ENCODE results near the gene ZYX.
"Not testable (repeated sequence)": the region's sequence is repeated elsewhere in the genome, so short reads cannot be mapped to it uniquely, and the experiment has no call there.

ZYX gene

GRCh38 chr7:143408686-143409561, 27.8 kb downstream of the ZYX start, which contains the start of gene EPHA1:
Gene EPHA1, minus strand, starts transcription at chr7:143408856. Its CDS starts 51 bp downstream, at chr7:143408805.
- no peak for FAIRE-seq
- peak; percentile 21 for TF ChIP-seq CTCF (IDR thresholded peaks at IDR 0.05; ENCODE audit: insufficient read depth, missing control alignments)
- no peak for DNase-seq (ENCODE audit: insufficient read length, low spot score)

DNA sequence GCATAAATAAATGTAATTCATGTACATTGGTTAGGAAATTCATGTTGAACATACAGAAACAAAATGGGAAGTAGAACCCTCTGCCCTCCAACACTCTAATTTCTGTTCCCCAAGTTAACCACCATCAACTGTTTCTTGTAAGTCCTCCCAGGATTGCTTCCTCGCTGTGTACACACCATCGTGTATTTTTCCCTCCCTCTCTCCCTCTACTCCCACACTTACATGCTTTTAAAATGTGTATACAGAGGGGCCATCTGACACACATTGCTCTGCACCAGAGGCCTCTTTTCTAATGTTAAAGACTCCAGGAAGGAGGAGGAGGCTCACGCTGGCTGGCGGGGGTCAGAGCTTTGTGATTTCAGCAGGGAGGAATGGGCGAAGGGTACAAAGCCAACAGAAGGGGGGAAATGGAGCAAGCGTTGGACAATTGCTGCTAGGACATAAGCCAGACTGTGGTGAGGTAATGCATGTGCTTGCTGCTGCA, 29.4 kb downstream of the ZYX start:
- TF ChIP-seq CTCF (IDR thresholded peaks at IDR 0.05; ENCODE audit: insufficient read depth, missing control alignments): no peak
- DNase-seq (ENCODE audit: insufficient read length, low spot score): no peak
- FAIRE-seq: no peak

GRCh38 chr7:143411976-143412708, 31.0 kb downstream of the ZYX start:
- no peak for FAIRE-seq
- no peak for TF ChIP-seq CTCF (IDR thresholded peaks at IDR 0.05; ENCODE audit: insufficient read depth, missing control alignments)
- DNase-seq (ENCODE audit: insufficient read length, low spot score): no peak

GRCh38 chr7:143413123-143413522, 32.0 kb downstream of the ZYX start:
- TF ChIP-seq CTCF (IDR thresholded peaks at IDR 0.05; ENCODE audit: insufficient read depth, missing control alignments): no peak
- DNase-seq (ENCODE audit: insufficient read length, low spot score) (no peak), FAIRE-seq (no peak)

DNA sequence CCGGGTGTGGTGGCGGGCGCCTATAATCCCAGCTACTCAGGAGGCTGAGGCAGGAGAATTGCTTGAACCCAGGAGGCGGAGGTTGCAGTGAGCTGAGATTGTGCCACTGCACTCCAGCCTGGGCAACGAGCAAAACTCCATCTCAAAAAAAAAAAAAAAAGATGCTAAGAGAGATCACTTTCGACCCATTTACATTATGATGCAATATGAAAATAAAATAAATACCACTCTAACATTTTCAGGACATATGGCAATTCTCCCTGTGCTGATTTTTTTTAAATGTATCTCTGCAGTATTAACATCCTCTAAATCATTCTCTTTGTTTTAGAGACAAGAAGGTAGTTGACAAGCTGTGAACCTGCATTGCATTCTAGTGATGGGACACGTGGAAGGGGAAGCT, 34.1 kb downstream of the ZYX start:
- DNase-seq (ENCODE audit: insufficient read length, low spot score); FAIRE-seq: not testable (repeated sequence)

- DNase-seq (ENCODE audit: insufficient read length, low spot score) (no peak), FAIRE-seq (no peak)
- no peak for TF ChIP-seq CTCF (IDR thresholded peaks at IDR 0.05; ENCODE audit: insufficient read depth, missing control alignments)
Observed at GRCh38 chr7:143415742-143416397, 34.7 kb downstream of the ZYX start.

- peak; percentile 63 for TF ChIP-seq CTCF (IDR thresholded peaks at IDR 0.05; ENCODE audit: insufficient read depth, missing control alignments)
- no peak for DNase-seq (ENCODE audit: insufficient read length, low spot score)
- FAIRE-seq: no peak
Observed at GRCh38 chr7:143416565-143417149, 35.5 kb downstream of the ZYX start.
